Measurements from ENCODE around the gene USP25. TPM values are rescaled to one million over a fixed set of nuclear protein-coding genes. Genes with fewer than 3 reads are reported as not detected.

USP25 gene
- total RNA-seq, 1 experiment from 2014 or later = 26.0 TPM

DNA sequence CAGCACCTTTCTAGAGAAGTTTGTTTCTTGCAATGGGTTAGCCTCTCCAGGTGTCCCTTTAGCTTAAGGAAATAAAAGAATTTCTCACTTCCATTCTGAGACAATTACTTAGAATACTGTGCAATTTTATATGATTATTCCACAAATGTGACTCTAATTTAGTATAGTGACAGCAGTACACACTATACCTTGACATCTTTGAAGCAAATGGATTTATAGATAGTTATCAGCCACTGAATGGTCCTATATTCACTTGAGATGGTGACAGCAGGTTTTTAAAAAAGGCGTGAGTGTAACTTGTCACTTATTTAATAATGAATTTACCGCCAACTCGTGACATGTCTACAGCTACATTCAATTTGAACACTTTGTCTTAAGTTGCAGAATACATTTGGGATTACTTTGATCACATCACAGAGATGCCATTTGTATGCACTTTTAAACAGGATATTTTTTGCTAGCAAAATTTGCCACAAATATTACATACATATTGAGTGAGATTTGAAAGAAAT lies 71.6 kb downstream of the USP25 start:
- Histone ChIP-seq H3K9me3 (ENCODE audit: insufficient read depth, low read depth) (no peaks in the 10 kb centered on the region), H3K9me2 (ENCODE audit: insufficient read depth) (no peaks in the 10 kb centered on the region), H3K4me3 (no peak overlapping the region), H3K4me1 (replicated peaks; ENCODE audit: insufficient read depth) (no peaks in the 10 kb centered on the region), H4K20me1 (ENCODE audit: insufficient read depth) (no peaks in the 10 kb centered on the region; the same call in 1 of the 2 replicates), H3K36me3 (ENCODE audit: low read depth) (no peaks in the 10 kb centered on the region; the same call in 1 of the 2 replicates), H3K27me3 (ENCODE audit: insufficient read depth, low read depth) (no peaks in the 10 kb centered on the region), H3K4me2 (no peak overlapping the region), H3K79me2 (ENCODE audit: low read depth) (no peaks in the 10 kb centered on the region), H3F3A (ENCODE audit: insufficient read depth, low read depth) (no peaks in the 10 kb centered on the region), H3K27ac (no peak overlapping the region), H2AFZ (no peak overlapping the region)
- no TSS peak for BruUV-seq (replicated peaks)
- DNase-seq = no peak
- intact Hi-C loops (cut with micrococcal nuclease; ENCODE audit: unreplicated experiment) = no loop called here
- POLR2A ChIA-PET (ENCODE audit: unreplicated experiment) = no interaction called here
- TF ChIP-seq, protein P1, sequence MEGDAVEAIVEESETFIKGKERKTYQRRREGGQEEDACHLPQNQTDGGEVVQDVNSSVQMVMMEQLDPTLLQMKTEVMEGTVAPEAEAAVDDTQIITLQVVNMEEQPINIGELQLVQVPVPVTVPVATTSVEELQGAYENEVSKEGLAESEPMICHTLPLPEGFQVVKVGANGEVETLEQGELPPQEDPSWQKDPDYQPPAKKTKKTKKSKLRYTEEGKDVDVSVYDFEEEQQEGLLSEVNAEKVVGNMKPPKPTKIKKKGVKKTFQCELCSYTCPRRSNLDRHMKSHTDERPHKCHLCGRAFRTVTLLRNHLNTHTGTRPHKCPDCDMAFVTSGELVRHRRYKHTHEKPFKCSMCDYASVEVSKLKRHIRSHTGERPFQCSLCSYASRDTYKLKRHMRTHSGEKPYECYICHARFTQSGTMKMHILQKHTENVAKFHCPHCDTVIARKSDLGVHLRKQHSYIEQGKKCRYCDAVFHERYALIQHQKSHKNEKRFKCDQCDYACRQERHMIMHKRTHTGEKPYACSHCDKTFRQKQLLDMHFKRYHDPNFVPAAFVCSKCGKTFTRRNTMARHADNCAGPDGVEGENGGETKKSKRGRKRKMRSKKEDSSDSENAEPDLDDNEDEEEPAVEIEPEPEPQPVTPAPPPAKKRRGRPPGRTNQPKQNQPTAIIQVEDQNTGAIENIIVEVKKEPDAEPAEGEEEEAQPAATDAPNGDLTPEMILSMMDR (conservative IDR thresholded peaks at IDR 0.05) = no peak
- no peak for TF ChIP-seq EZH2 (IDR thresholded peaks at IDR 0.05; ENCODE audit: low read depth)
- CTCF ChIA-PET = no interaction called here

DNA sequence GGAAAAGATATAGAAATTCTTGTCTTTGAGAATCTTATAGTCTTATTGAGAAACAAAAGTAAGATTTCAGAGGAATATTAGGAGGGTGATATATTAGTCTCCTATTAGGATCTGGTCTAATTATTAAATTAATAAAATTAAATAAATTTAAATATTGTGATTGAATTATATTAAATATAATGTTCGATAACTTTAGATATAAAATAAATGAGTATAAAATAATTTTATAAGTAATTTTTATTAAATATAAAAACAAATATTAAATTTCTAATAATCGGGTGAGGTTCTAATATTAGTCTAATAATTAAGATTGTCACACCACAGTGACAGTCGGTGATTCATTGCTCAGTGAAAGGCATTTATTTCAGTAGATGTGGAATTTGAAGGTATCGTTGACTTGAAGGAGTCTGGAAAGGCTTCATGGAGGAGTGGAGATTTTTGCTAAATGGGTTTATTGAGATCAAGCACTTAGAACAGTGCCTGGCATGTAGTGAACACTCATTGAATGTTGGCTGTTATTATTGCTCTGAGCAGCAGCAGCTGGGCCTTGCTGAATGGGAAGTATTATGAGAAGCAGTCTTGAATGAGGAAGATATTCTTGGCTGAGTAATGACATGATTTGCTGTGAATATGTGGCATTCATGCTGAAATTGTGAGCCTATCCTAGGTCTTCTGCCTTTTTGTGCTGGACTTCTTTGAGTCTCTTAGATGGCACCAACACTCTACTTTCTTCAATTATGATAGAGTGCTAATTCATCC lies 74.6 kb downstream of the USP25 start:
- Histone ChIP-seq H3K4me2 (no peak overlapping the region), H2AFZ (no peak overlapping the region), H3K9me2 (ENCODE audit: insufficient read depth) (no peaks in the 10 kb centered on the region), H3K27ac (no peak overlapping the region), H3K4me1 (replicated peaks; ENCODE audit: insufficient read depth) (no peaks in the 10 kb centered on the region), H3K4me3 (no peak overlapping the region), H3K36me3 (ENCODE audit: low read depth) (no peaks in the 10 kb centered on the region; the same call in 1 of the 2 replicates), H3K79me2 (ENCODE audit: low read depth) (no peaks in the 10 kb centered on the region), H3K27me3 (ENCODE audit: insufficient read depth, low read depth) (no peaks in the 10 kb centered on the region), H3K9me3 (ENCODE audit: insufficient read depth, low read depth) (no peaks in the 10 kb centered on the region), H4K20me1 (ENCODE audit: insufficient read depth) (no peaks in the 10 kb centered on the region; the same call in 1 of the 2 replicates), H3F3A (ENCODE audit: insufficient read depth, low read depth) (no peaks in the 10 kb centered on the region)
- DNase-seq = no peak
- intact Hi-C loops (cut with micrococcal nuclease; ENCODE audit: unreplicated experiment) = no loop called here
- ChIA-PET POLR2A (ENCODE audit: unreplicated experiment) (no interaction called here), CTCF (no interaction called here)
- BruUV-seq (replicated peaks) = no TSS peak
- TF ChIP-seq, protein P1 (conservative IDR thresholded peaks at IDR 0.05) = no peak
- TF ChIP-seq EZH2 (IDR thresholded peaks at IDR 0.05; ENCODE audit: low read depth) = no peak

DNA sequence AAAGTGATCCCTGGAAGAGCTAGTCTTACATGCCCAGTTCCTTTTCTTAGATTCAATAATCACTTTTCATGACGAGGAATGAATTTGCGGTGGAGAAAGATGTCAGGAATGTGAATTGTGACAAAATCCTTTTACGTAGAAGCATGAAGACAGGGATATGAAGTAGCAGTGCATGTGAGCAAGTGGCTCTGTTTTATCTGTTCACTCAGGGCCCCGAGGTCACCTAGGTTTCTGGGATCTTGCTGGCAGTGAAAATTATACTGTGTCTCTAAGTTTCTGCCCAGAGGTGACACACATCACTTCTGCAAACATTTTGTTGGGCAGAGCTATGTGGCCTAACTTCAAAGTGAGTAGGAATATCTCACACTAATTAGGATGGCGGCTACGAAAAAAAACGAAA lies 79.3 kb downstream of the USP25 start:
- ChIA-PET CTCF (no interaction called here), POLR2A (ENCODE audit: unreplicated experiment) (no interaction called here)

More for the DNA sequence above, 79.3 kb downstream of the USP25 start:
- TF ChIP-seq, protein P1 (conservative IDR thresholded peaks at IDR 0.05) = no peak
- TF ChIP-seq EZH2 (IDR thresholded peaks at IDR 0.05; ENCODE audit: low read depth) = no peak
- H3K4me1 ChIP-seq (replicated peaks; ENCODE audit: insufficient read depth) = no peaks in the 10 kb centered on the region
- H3K4me3 ChIP-seq = no peak overlapping the region
- no peaks in the 10 kb centered on the region for H3K9me3 ChIP-seq (ENCODE audit: insufficient read depth, low read depth)
- no peak overlapping the region for H3K27ac ChIP-seq
- intact Hi-C loops (cut with micrococcal nuclease; ENCODE audit: unreplicated experiment) = no loop called here
- no peaks in the 10 kb centered on the region for H3K27me3 ChIP-seq (ENCODE audit: insufficient read depth, low read depth)
- peaks cover 5% of the 10 kb centered on the region; the same call in 1 of the 2 replicates for H3F3A ChIP-seq (ENCODE audit: insufficient read depth, low read depth)
- no peak overlapping the region for H2AFZ ChIP-seq
- no peak overlapping the region for H3K4me2 ChIP-seq
- no peaks in the 10 kb centered on the region; the same call in 1 of the 2 replicates for H4K20me1 ChIP-seq (ENCODE audit: insufficient read depth)
- no peak for DNase-seq
- H3K9me2 ChIP-seq (ENCODE audit: insufficient read depth) = no peaks in the 10 kb centered on the region
- no peaks in the 10 kb centered on the region for H3K79me2 ChIP-seq (ENCODE audit: low read depth)
- no peaks in the 10 kb centered on the region for H3K36me3 ChIP-seq (ENCODE audit: low read depth)
- no TSS peak for BruUV-seq (replicated peaks)

Data from PC-9 (cell line).